NCI-H1930 (cell line): Measurements from ENCODE around the gene UNC5B.
A peak's percentile ranks its signal among the peaks of the same experiment; 100 is the strongest.

Experiments used
- DNase-seq, 2 experiments: peaks; one replicate each; lab custom pipeline; 2025; lab: John Stamatoyannopoulos, UW

The UNC5B gene

GRCh38 chr10:71319042-71319799 lies 106.9 kb downstream of the UNC5B start, which contains the start of gene SLC29A3:
TSS of gene SLC29A3 (plus strand) at chr10:71319259. CDS start at chr10:71319310, 51 bp downstream.
- DNase-seq, result peak; percentile 52 to 59

- no peak for DNase-seq
These were observed 107.5 kb downstream of the UNC5B start for GRCh38 chr10:71319800-71320392.

GRCh38 chr10:71320592-71320991 lies 108.2 kb downstream of the UNC5B start:
- no peak for DNase-seq

- DNase-seq, result no peak
These were observed 109.0 kb downstream of the UNC5B start for GRCh38 chr10:71321386-71321785.

- DNase-seq, result no peak
These were observed 111.0 kb downstream of the UNC5B start for GRCh38 chr10:71323407-71323806.

- DNase-seq, result no peak
These were observed 112.4 kb downstream of the UNC5B start for GRCh38 chr10:71324743-71325142.

- no peak for DNase-seq
These were observed 112.9 kb downstream of the UNC5B start for GRCh38 chr10:71325267-71325666.

GRCh38 chr10:71326464-71326881 lies 114.1 kb downstream of the UNC5B start:
- no peak for DNase-seq

- DNase-seq, result no peak
These were observed 118.5 kb downstream of the UNC5B start for GRCh38 chr10:71330789-71331404.

GRCh38 chr10:71331736-71332135 lies 119.4 kb downstream of the UNC5B start:
- no peak for DNase-seq

GRCh38 chr10:71332466-71332865 lies 120.1 kb downstream of the UNC5B start:
- DNase-seq, result no peak

- DNase-seq, result no peak
These were observed 120.9 kb downstream of the UNC5B start for GRCh38 chr10:71333129-71333887.

GRCh38 chr10:71334221-71334791 lies 121.9 kb downstream of the UNC5B start:
- DNase-seq, result no peak

- no peak for DNase-seq
These were observed 122.9 kb downstream of the UNC5B start for GRCh38 chr10:71335173-71335708.

GRCh38 chr10:71336632-71337031 lies 124.3 kb downstream of the UNC5B start:
- DNase-seq, result no peak

- no peak for DNase-seq
These were observed 124.9 kb downstream of the UNC5B start for GRCh38 chr10:71337219-71337701.

- no peak for DNase-seq
These were observed 126.5 kb downstream of the UNC5B start for GRCh38 chr10:71338728-71339495.

- no peak for DNase-seq
These were observed 127.6 kb downstream of the UNC5B start for GRCh38 chr10:71339796-71340589.

GRCh38 chr10:71342573-71343391 lies 130.4 kb downstream of the UNC5B start:
- DNase-seq, result no peak
